OCI-LY7 (cell line): ENCODE results near the gene LTB. TPM values are rescaled to one million over a fixed set of nuclear protein-coding genes. Genes with fewer than 3 reads are reported as not detected.
A peak's percentile ranks its signal among the peaks of the same experiment; 100 is the strongest.

Source experiments
- BruUV-seq: library from RNA; stranded (reverse); fragments of 400-500 nt; replicated peaks from 2 replicates; lab custom pipeline; 2021; lab: Mats Ljungman, UMichigan
- CTCF ChIA-PET: fragments of 300-600 bp; sonication (Branson Sonifier 250); formaldehyde crosslinking; loops from one replicate; lab custom pipeline; 2022; ENCODE audit warnings: antibody characterized with exemption; ENCODE audit not compliant: unreplicated experiment; lab: Charles Lee
- POLR2A ChIA-PET: fragments of 300-600 bp; sonication (Branson Sonifier 250); formaldehyde crosslinking; loops from one replicate; lab custom pipeline; 2022; ENCODE audit warnings: antibody characterized with exemption; lab: Charles Lee
- DNase-seq: peaks from one replicate; pipeline ENCODE4 v3.0.0-alpha.2; 2015; ENCODE audit warnings: low spot score
- H2AFZ ChIP-seq: fragments of 200-600 bp; sonication (generic), shearing (Covaris generic); 2 replicates; pipeline ENCODE4 v1.6.1; 2014; ENCODE audit warnings: mild to moderate bottlenecking, antibody characterized with exemption, low read length, moderate library complexity
- H3K27ac ChIP-seq: fragments of 200-600 bp; sonication (generic); 2 replicates; pipeline ENCODE4 v1.5.1; 2014; ENCODE audit warnings: mixed run types, low read depth, mild to moderate bottlenecking, moderate library complexity, low read length, inconsistent platforms; ENCODE audit not compliant: poor library complexity, severe bottlenecking
- H3K36me3 ChIP-seq: fragments of 200-600 bp; sonication (generic); 2 replicates; pipeline ENCODE4 v1.6.1; 2014; ENCODE audit warnings: mild to moderate bottlenecking, antibody characterized with exemption, low read length, moderate library complexity, mixed read lengths; ENCODE audit not compliant: insufficient read depth
- H3K4me1 ChIP-seq: fragments of 200-600 bp; sonication (generic); 2 replicates; pipeline ENCODE4 v1.5.1; 2014; ENCODE audit warnings: mild to moderate bottlenecking, low read length; ENCODE audit not compliant: insufficient read depth, poor library complexity, severe bottlenecking
- H3K4me2 ChIP-seq: fragments of 200-600 bp; sonication (generic); 2 replicates; pipeline ENCODE4 v1.6.1; 2014; ENCODE audit warnings: mild to moderate bottlenecking, low read length
- H3K4me3 ChIP-seq: fragments of 200-600 bp; sonication (generic); 2 replicates; pipeline ENCODE4 v1.5.1; 2014; ENCODE audit warnings: mild to moderate bottlenecking, low read depth, low read length; ENCODE audit not compliant: poor library complexity, severe bottlenecking
- H3K79me2 ChIP-seq: fragments of 200-600 bp; sonication (generic); 2 replicates; pipeline ENCODE4 v1.6.1; 2016; ENCODE audit warnings: low read depth, mild to moderate bottlenecking, low read length, moderate library complexity, mixed read lengths; ENCODE audit not compliant: insufficient read depth
- H3K9me2 ChIP-seq: fragments of 200-600 bp; sonication (generic); 2 replicates; pipeline ENCODE4 v1.6.1; 2016; ENCODE audit warnings: mild to moderate bottlenecking, low read length, mixed read lengths; ENCODE audit not compliant: insufficient read depth
- H3K9me3 ChIP-seq: fragments of 200-600 bp; sonication (generic); 2 replicates; pipeline ENCODE4 v1.6.1; 2014; ENCODE audit warnings: mild to moderate bottlenecking, mixed run types, low read length, mixed read lengths
- H4K20me1 ChIP-seq: fragments of 200-600 bp; sonication (generic); 2 replicates; pipeline ENCODE4 v1.6.1; 2014; ENCODE audit warnings: mild to moderate bottlenecking, antibody characterized with exemption, low read length, moderate library complexity, mixed read lengths; ENCODE audit not compliant: insufficient read depth
- EZH2phosphoT487 ChIP-seq: fragments of 200-600 bp; sonication (generic); IDR thresholded peaks from 2 replicates; pipeline ENCODE4 v1.6.1; 2018; ENCODE audit warnings: low read depth, borderline replicate concordance, mild to moderate bottlenecking, mixed run types, antibody characterized with exemption, low read length, moderate library complexity, mixed read lengths
- intact Hi-C: fragments of 100-400 bp; cut with micrococcal nuclease; formaldehyde crosslinking; loops from one replicate; pipeline ENCODE4 v1.10.0; 2022; ENCODE audit not compliant: unreplicated experiment
- total RNA-seq, 2 experiments: library from RNA; depleted of rRNA in 1 of 2; stranded (reverse); fragments of >200 nt in 1 of 2; shearing (Covaris generic) in 1 of 2; gene quantifications; 2 replicates each; pipeline ENCODE4 v1.2.3, GENCODE V29; 2014 to 2022
- TF ChIP-seq, protein P1 (sequence below): fragments of 200-600 bp; sonication (generic); conservative IDR thresholded peaks from 2 replicates; pipeline ENCODE4 v1.5.1; 2014; ENCODE audit warnings: mild to moderate bottlenecking, antibody characterized with exemption, low read length, moderate library complexity, mixed read lengths

Gene LTB
- total RNA-seq, 2 experiments from 2014 or later = 36.5 to 36.9 TPM

DNA sequence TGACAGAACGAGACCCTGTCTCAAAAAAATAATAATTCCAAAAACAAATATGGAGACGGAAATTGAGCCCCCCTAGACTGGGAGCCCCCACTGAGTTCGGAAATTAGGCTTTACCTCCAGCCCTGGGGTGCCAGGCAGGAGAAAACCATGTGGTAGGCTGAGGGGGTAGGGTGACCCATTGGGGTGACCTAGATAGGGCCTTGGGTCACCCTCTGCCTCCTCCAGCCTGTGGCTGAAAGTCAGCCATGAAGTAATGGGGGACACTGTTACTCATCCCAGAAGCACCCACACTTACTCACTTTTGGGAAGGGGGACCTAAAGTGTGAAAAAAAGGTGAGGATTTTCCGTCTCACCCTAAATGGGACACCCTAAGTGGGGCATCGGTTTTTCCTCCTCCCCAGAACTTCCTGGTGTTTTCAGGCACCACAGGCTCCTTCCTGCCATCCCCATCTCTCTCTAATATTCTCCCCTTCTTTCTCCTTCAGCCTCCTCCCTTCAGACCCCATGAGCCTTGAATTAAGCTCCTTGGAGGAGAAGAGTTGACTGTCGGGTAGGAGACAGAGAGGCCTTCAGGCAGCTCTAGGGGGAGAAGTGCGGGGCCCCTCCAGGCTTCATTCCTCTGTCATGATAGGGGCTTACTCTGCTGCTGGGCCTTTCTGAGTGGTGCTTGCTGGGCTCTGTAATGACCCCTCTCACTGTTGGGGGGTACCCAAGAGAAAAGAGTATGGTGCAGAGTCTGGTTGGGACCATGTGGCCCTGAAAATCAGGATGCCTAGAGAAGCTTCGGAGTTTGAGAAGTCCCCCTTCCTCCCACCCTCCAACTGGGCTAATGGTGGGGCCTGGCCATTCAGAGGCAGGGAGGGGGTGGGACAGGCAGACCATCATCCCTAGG lies 2.4 kb downstream of the LTB start:
- ChIA-PET CTCF (interaction anchor here (1.3 to 4.4 kb wide), 2 partner anchors 18 to 31 kb away, joined by 3 to 27 read pairs; no protein-coding TSS in a partner anchor), POLR2A (interaction anchor here (0.8 to 6.0 kb wide), 4 partner anchors 10 to 63 kb away, joined by 3 to 49 read pairs (median 6); no protein-coding TSS in a partner anchor)
- DNase-seq = no peak
- intact Hi-C loops = loop anchor here (10.0 kb wide), 1 partner anchor 175 kb away; the partner anchor contains the start of gene MICA
- Histone ChIP-seq H4K20me1 (no peaks in the 10 kb centered on the region), H3K9me2 (no peaks in the 10 kb centered on the region), H2AFZ (no peak overlapping the region), H3K9me3 (no peaks in the 10 kb centered on the region), H3K4me2 (peak overlapping the region; percentile 88), H3K36me3 (peaks cover 13% of the 10 kb centered on the region; the same call in 1 of the 2 replicates), H3K4me1 (peaks cover 78% of the 10 kb centered on the region), H3K27ac (no peak overlapping the region), H3K79me2 (peaks cover 15% of the 10 kb centered on the region; the same call in 1 of the 2 replicates), H3K4me3 (peak overlapping the region; percentile 87)
- TF ChIP-seq EZH2phosphoT487 = no peak
- TF ChIP-seq, protein P1, sequence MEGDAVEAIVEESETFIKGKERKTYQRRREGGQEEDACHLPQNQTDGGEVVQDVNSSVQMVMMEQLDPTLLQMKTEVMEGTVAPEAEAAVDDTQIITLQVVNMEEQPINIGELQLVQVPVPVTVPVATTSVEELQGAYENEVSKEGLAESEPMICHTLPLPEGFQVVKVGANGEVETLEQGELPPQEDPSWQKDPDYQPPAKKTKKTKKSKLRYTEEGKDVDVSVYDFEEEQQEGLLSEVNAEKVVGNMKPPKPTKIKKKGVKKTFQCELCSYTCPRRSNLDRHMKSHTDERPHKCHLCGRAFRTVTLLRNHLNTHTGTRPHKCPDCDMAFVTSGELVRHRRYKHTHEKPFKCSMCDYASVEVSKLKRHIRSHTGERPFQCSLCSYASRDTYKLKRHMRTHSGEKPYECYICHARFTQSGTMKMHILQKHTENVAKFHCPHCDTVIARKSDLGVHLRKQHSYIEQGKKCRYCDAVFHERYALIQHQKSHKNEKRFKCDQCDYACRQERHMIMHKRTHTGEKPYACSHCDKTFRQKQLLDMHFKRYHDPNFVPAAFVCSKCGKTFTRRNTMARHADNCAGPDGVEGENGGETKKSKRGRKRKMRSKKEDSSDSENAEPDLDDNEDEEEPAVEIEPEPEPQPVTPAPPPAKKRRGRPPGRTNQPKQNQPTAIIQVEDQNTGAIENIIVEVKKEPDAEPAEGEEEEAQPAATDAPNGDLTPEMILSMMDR = no peak
- BruUV-seq = no TSS peak

DNA sequence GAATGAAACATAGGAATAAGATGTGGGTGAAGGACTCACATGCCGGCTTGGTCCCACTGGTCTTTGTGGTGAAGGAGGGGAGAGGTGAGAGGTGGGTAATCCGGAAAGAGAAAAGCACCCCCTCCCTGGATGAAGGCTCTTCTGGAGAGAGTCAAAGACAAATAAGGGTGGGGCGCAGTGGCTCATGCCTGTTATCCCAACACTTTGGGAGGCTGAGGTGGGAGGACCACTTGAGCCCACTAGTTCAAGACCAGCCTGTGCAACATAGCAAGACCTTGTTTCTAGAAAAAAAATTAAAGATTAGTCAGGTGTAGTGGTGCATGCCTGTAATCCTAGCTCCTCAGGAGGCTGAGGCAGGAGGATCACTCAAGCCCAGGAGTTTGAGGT lies 3.1 kb downstream of the LTB start:
- Histone ChIP-seq H3K79me2 (peaks cover 15% of the 10 kb centered on the region; the same call in 1 of the 2 replicates), H2AFZ (no peak overlapping the region), H4K20me1 (no peaks in the 10 kb centered on the region), H3K9me2 (no peaks in the 10 kb centered on the region), H3K9me3 (no peaks in the 10 kb centered on the region), H3K36me3 (peaks cover 13% of the 10 kb centered on the region; the same call in 1 of the 2 replicates), H3K4me1 (peaks cover 79% of the 10 kb centered on the region), H3K4me3 (no peak overlapping the region), H3K4me2 (no peak overlapping the region), H3K27ac (no peak overlapping the region)
- ChIA-PET POLR2A (interaction anchor here (1.3 kb wide), 1 partner anchor 9 kb away, joined by 3 read pairs; no protein-coding TSS in a partner anchor), CTCF (no interaction called here)
- intact Hi-C loops = no loop called here
- BruUV-seq = no TSS peak
- no peak for DNase-seq
- TF ChIP-seq, protein P1 = no peak
- TF ChIP-seq EZH2phosphoT487 = no peak
